Upper lobe of left lung (tissue), 4 donors: ENCODE data around the gene CACNA1A.

Source experiments
- EP300 ChIP-seq, 4 donors: sonication (generic); formaldehyde crosslinking; IDR thresholded peaks; one replicate each; pipeline ENCODE4 v1.5.1; 2017; ENCODE audit warnings: antibody characterized with exemption in 4 of 4, control low read depth in 2 of 4
- TF ChIP-seq, protein P1 (sequence below), 6 experiments: fragments of 450-650 bp in 4 of 6; fragments of 200-600 bp in 2 of 6; sonication (generic) in 2 of 6; IDR thresholded peaks; one replicate each; pipeline ENCODE4 v1.5.1; 2016 to 2019; ENCODE audit warnings: antibody characterized with exemption in 6 of 6

DNA sequence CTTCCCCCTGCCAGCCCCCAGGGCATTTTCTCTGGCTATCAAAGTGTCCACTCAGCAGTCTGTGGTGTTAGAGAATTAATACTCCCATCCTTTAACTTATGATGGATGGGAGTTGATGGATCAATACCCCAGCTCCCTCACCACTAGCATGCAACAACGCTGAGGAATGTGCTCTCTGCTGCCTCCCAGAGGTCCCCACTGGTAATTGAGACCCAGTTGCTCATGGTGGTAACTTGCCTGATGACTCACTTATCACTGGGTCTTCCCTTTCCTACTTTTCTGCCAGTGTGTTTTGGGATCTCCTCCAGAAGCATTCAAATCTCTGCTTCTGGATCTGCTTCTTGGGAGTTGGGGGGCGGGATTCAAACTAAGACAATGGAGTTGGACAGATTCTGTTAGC, 20.3 kb upstream of the CACNA1A start:
- no peak for TF ChIP-seq EP300 (IDR thresholded peaks at IDR 0.05)
- TF ChIP-seq, protein P1, sequence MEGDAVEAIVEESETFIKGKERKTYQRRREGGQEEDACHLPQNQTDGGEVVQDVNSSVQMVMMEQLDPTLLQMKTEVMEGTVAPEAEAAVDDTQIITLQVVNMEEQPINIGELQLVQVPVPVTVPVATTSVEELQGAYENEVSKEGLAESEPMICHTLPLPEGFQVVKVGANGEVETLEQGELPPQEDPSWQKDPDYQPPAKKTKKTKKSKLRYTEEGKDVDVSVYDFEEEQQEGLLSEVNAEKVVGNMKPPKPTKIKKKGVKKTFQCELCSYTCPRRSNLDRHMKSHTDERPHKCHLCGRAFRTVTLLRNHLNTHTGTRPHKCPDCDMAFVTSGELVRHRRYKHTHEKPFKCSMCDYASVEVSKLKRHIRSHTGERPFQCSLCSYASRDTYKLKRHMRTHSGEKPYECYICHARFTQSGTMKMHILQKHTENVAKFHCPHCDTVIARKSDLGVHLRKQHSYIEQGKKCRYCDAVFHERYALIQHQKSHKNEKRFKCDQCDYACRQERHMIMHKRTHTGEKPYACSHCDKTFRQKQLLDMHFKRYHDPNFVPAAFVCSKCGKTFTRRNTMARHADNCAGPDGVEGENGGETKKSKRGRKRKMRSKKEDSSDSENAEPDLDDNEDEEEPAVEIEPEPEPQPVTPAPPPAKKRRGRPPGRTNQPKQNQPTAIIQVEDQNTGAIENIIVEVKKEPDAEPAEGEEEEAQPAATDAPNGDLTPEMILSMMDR (IDR thresholded peaks at IDR 0.05) = no peak
